H1 (cell line): Measurements from ENCODE around the gene CADM1. TPM values are rescaled to one million over a fixed set of nuclear protein-coding genes. Genes with fewer than 3 reads are reported as not detected.

Experiments used
- CTCF ChIA-PET: fragments of 300-600 bp; sonication (Branson Sonifier 250); formaldehyde crosslinking; loops from one replicate; lab custom pipeline; 2021; ENCODE audit not compliant: partially characterized antibody; lab: Charles Lee
- POLR2A ChIA-PET: fragments of 300-600 bp; sonication (Branson Sonifier 250); formaldehyde crosslinking; loops from one replicate; lab custom pipeline; 2021; ENCODE audit warnings: inconsistent platforms; ENCODE audit not compliant: partially characterized antibody; lab: Charles Lee
- DNase-seq, 2 experiments: peaks; one replicate each; pipeline versions ENCODE4 v3.0.0 to v3.0.0-alpha.2; 2010 to 2022; ENCODE audit warnings: low spot score in 2 of 2, low read depth in 1 of 2, mixed read lengths in 1 of 2
- FAIRE-seq: peaks from 2 replicates; lab custom pipeline; 2011; peaks lifted over from hg19 to GRCh38; lab: Jason Lieb, UNC
- H2AFZ ChIP-seq: 2 replicates; pipeline ENCODE4 v1.8.1; 2012; ENCODE audit warnings: low read length, inconsistent platforms
- H2AK5ac ChIP-seq: 2 replicates; pipeline ENCODE4 v1.6.1; 2013; ENCODE audit warnings: low read depth, low read length
- H2BK120ac ChIP-seq: replicated peaks from 2 replicates; pipeline ENCODE3; 2013; ENCODE audit warnings: low read depth, low read length, inconsistent platforms
- H2BK12ac ChIP-seq: 2 replicates; pipeline ENCODE4 v1.6.1; 2013; ENCODE audit warnings: low read depth, low read length
- H2BK15ac ChIP-seq: 2 replicates; pipeline ENCODE4 v1.6.1; 2013; ENCODE audit warnings: low read length
- H2BK20ac ChIP-seq: 2 replicates; pipeline ENCODE4 v1.6.1; 2013; ENCODE audit warnings: low read length
- H2BK5ac ChIP-seq: 2 replicates; pipeline ENCODE4 v1.6.1; 2013; ENCODE audit warnings: low read depth, low read length
- H3K14ac ChIP-seq: 2 replicates; pipeline ENCODE4 v1.6.1; 2013; ENCODE audit warnings: inconsistent platforms; ENCODE audit not compliant: insufficient read length
- H3K18ac ChIP-seq: 2 replicates; pipeline ENCODE4 v1.6.1; 2013; ENCODE audit warnings: low read length; ENCODE audit errors: extremely low read depth
- H3K23ac ChIP-seq: 2 replicates; pipeline ENCODE4 v1.6.1; 2013; ENCODE audit warnings: inconsistent platforms; ENCODE audit not compliant: insufficient read length
- H3K23me2 ChIP-seq: 2 replicates; pipeline ENCODE4 v1.6.1; 2013; ENCODE audit warnings: low read depth, low read length
- H3K27ac ChIP-seq: 2 replicates; pipeline ENCODE4 v1.6.1; 2011; ENCODE audit warnings: low read depth, low read length, inconsistent platforms
- H3K27me3 ChIP-seq, 4 experiments: replicated peaks in 1 of 4; 1 replicate in 1 of 4; 2 replicates in 3 of 4; pipeline versions ENCODE4 v1.6.1 to v1.8.1; 2011 to 2013; ENCODE audit warnings: low read length in 3 of 4, mild to moderate bottlenecking in 3 of 4, inconsistent platforms in 2 of 4, mixed read lengths in 2 of 4, moderate library complexity in 1 of 4; ENCODE audit not compliant: control insufficient read depth in 3 of 4, insufficient read depth in 3 of 4; ENCODE audit errors: extremely low read depth in 1 of 4
- H3K36me3 ChIP-seq, 4 experiments: 2 replicates each; pipeline versions ENCODE4 v1.6.1 to v1.8.1; 2011 to 2013; ENCODE audit warnings: mild to moderate bottlenecking in 4 of 4, low read length in 3 of 4, moderate library complexity in 2 of 4, control low read depth in 1 of 4, inconsistent platforms in 1 of 4; ENCODE audit not compliant: insufficient read depth in 4 of 4, control insufficient read depth in 2 of 4
- H3K4ac ChIP-seq: replicated peaks from 2 replicates; pipeline ENCODE3; 2013; ENCODE audit warnings: low read length, low read depth, mixed read lengths, inconsistent platforms; ENCODE audit not compliant: insufficient read length
- H3K4me1 ChIP-seq, 4 experiments: replicated peaks in 1 of 4; 1 replicate in 1 of 4; 2 replicates in 3 of 4; pipeline versions ENCODE4 v1.6.1 to v1.8.1; 2011 to 2013; ENCODE audit warnings: low read length in 3 of 4, inconsistent platforms in 2 of 4, mixed read lengths in 1 of 4; ENCODE audit not compliant: insufficient read depth in 4 of 4, control insufficient read depth in 3 of 4
- H3K4me2 ChIP-seq, 2 experiments: 2 replicates each; pipeline versions ENCODE4 v1.6.1 to v1.8.1; 2011 to 2013; ENCODE audit warnings: low read depth in 2 of 2, low read length in 2 of 2, control low read depth in 1 of 2, inconsistent platforms in 1 of 2, mild to moderate bottlenecking in 1 of 2; ENCODE audit not compliant: insufficient read depth in 1 of 2
- H3K4me3 ChIP-seq, 4 experiments: fragments of 200-600, 300-600 bp in 1 of 4; sonication (generic), shearing (Covaris generic), sonication (Bioruptor Twin) in 1 of 4; 2 replicates each; pipeline versions ENCODE4 v1.5.1 to v1.8.1; 2011 to 2016; ENCODE audit warnings: low read length in 4 of 4, low read depth in 3 of 4, control low read depth in 2 of 4, inconsistent platforms in 2 of 4, mild to moderate bottlenecking in 2 of 4, mixed read lengths in 1 of 4, moderate library complexity in 1 of 4; ENCODE audit not compliant: insufficient read depth in 2 of 4; ENCODE audit errors: extremely low read depth in 1 of 4
- H3K56ac ChIP-seq: replicated peaks from 2 replicates; pipeline ENCODE3; 2013; ENCODE audit warnings: low read depth, mild to moderate bottlenecking, mixed read lengths, low read length, inconsistent platforms; ENCODE audit not compliant: insufficient read length
- H3K79me1 ChIP-seq: 2 replicates; pipeline ENCODE4 v1.6.1; 2013; ENCODE audit warnings: low read depth, low read length, control low read depth
- H3K79me2 ChIP-seq, 2 experiments: 2 replicates each; pipeline versions ENCODE4 v1.6.1 to v1.8.1; 2012 to 2013; ENCODE audit warnings: low read length in 2 of 2, mild to moderate bottlenecking in 2 of 2, inconsistent platforms in 1 of 2; ENCODE audit not compliant: insufficient read depth in 2 of 2, control insufficient read depth in 1 of 2
- H3K9ac ChIP-seq, 4 experiments: replicated peaks in 1 of 4; 1 replicate in 1 of 4; 2 replicates in 3 of 4; pipeline versions ENCODE4 v1.6.1 to v1.8.1; 2011 to 2013; ENCODE audit warnings: low read depth in 3 of 4, low read length in 3 of 4, control low read depth in 2 of 4, mild to moderate bottlenecking in 2 of 4, moderate library complexity in 2 of 4, inconsistent platforms in 1 of 4; ENCODE audit errors: extremely low read depth in 1 of 4
- H3K9me3 ChIP-seq, 2 experiments: 2 replicates each; pipeline versions ENCODE4 v1.6.1 to v1.8.1; 2012 to 2013; ENCODE audit warnings: mild to moderate bottlenecking in 2 of 2, moderate library complexity in 2 of 2, control low read depth in 1 of 2, inconsistent platforms in 1 of 2, low read depth in 1 of 2, low read length in 1 of 2, mixed read lengths in 1 of 2; ENCODE audit not compliant: insufficient read depth in 2 of 2
- H4K20me1 ChIP-seq, 2 experiments: replicated peaks in 1 of 2; 2 replicates each; pipeline versions ENCODE3 to v1.8.1; 2011 to 2013; ENCODE audit warnings: inconsistent platforms in 2 of 2, low read length in 2 of 2, mild to moderate bottlenecking in 1 of 2; ENCODE audit not compliant: insufficient read depth in 2 of 2, control insufficient read depth in 1 of 2
- H4K5ac ChIP-seq: 2 replicates; pipeline ENCODE4 v1.6.1; 2013; ENCODE audit warnings: low read length, low read depth, mixed read lengths, inconsistent platforms; ENCODE audit not compliant: insufficient read length
- H4K8ac ChIP-seq: 2 replicates; pipeline ENCODE4 v1.8.0; 2013; ENCODE audit warnings: mild to moderate bottlenecking, moderate library complexity, low read length, inconsistent platforms; ENCODE audit not compliant: insufficient read depth; ENCODE audit errors: extremely low read depth
- H4K91ac ChIP-seq: replicated peaks from 2 replicates; pipeline ENCODE3; 2013; ENCODE audit warnings: low read length, mixed read lengths, inconsistent platforms; ENCODE audit not compliant: insufficient read length
- KDM1A ChIP-seq: fragments of 200-600, 300-600 bp; sonication (generic); IDR thresholded peaks from 2 replicates; pipeline ENCODE4 v1.7.1; 2016; ENCODE audit warnings: mild to moderate bottlenecking, low read length, borderline replicate concordance
- POLR2A ChIP-seq, 2 experiments: IDR thresholded peaks; 1 replicate in 1 of 2; 2 replicates in 1 of 2; pipeline ENCODE4 v1.6.1; 2011; ENCODE audit warnings: low read depth in 2 of 2, low read length in 2 of 2, mild to moderate bottlenecking in 2 of 2; ENCODE audit errors: control extremely low read depth in 1 of 2
- TEAD4 ChIP-seq: IDR thresholded peaks from 2 replicates; pipeline ENCODE4 v1.6.1; 2012; ENCODE audit warnings: low read depth, low read length, inconsistent platforms, mixed read lengths
- WGBS, 2 experiments: shearing (Covaris generic) in 1 of 2; methylation state at CpG; one replicate each; pipeline versions ENCODE4 v1.1.6 to v1.1.7; 2013 to 2015; ENCODE audit warnings: low lambda C conversion rate in 2 of 2, mixed read lengths in 2 of 2, inconsistent platforms in 1 of 2, low coverage in 1 of 2, missing lambda C conversion rate in 1 of 2; ENCODE audit not compliant: insufficient replicate concordance in 2 of 2, insufficient coverage in 1 of 2, insufficient read length in 1 of 2; ENCODE audit errors: extremely low coverage in 1 of 2, missing lambda C conversion rate in 1 of 2; 5-methylcytosine and 5-hydroxymethylcytosine counted together
- polyA plus RNA-seq, 7 experiments: library from polyadenylated mRNA; depleted of rRNA in 3 of 7; stranded (reverse) in 5 of 7; unstranded in 2 of 7; fragments of >200 nt in 5 of 7; fragments of 200-250 nt in 2 of 7; gene quantifications; 1 replicate in 5 of 7; 2 replicates in 1 of 7; 4 replicates in 1 of 7; pipeline versions ENCODE4 v1.2.1 to v1.2.3, GENCODE V29; 2011 to 2013; ENCODE audit warnings: missing spikeins in 2 of 7, mixed read lengths in 2 of 7
- total RNA-seq: library from RNA; stranded (reverse); fragmentation: NEBNext Ultra II Directional; extraction: Animal tissue kit (Norgen Biotek cat#: 25700); gene quantifications from 2 replicates; pipeline ENCODE4 v1.2.1, GENCODE V29; 2021

The CADM1 gene
- total and polyA plus RNA-seq, 2 of the 8 experiments (the other 6 are each of a cell fraction or from before 2014, with no cell fraction given) = 8.3 to 25.3 TPM

GRCh38 chr11:115477410-115477809, 26.8 kb downstream of the CADM1 start:
- H2BK5ac ChIP-seq = no peak overlapping the region
- no peak overlapping the region for H4K8ac ChIP-seq
- no peak overlapping the region for H3K4ac ChIP-seq
- no peak overlapping the region for H4K91ac ChIP-seq
- H3K79me1 ChIP-seq = no peaks in the 10 kb centered on the region
- TF ChIP-seq TEAD4 = no peak
- no peak for TF ChIP-seq KDM1A
- no peak for TF ChIP-seq POLR2A (IDR thresholded peaks at IDR 0.05; ENCODE audit: control extremely low read depth in 1 of 2, low read depth in 2 of 2, low read length in 2 of 2)
- peaks cover 0 to 7% (median 4%) of the 10 kb centered on the region in 4 experiments; a peak in 3 of 7 replicates for H3K27me3 ChIP-seq
- ChIA-PET CTCF (interaction anchor here (0.7 kb wide), 1 partner anchor 261 kb away, joined by 3 read pairs; no protein-coding TSS in a partner anchor), POLR2A (no interaction called here)
- no peak overlapping the region for H3K4me3 ChIP-seq
- H2AK5ac ChIP-seq = no peak overlapping the region
- DNase-seq (no peak), FAIRE-seq (no peak)
- H4K5ac ChIP-seq = no peak overlapping the region
- H3K14ac ChIP-seq = no peak overlapping the region
- peaks cover 0 to 3% (median 0%) of the 10 kb centered on the region in 4 experiments; a peak in 2 of 7 replicates for H3K4me1 ChIP-seq
- H3K79me2 ChIP-seq = no peaks in the 10 kb centered on the region
- peaks cover 0 to 7% of the 10 kb centered on the region in 2 experiments for H4K20me1 ChIP-seq
- H3K36me3 ChIP-seq = no peaks in the 10 kb centered on the region
- no peak overlapping the region for H3K56ac ChIP-seq
- no peaks in the 10 kb centered on the region; the same call in 1 of the 2 replicates for H3K23me2 ChIP-seq
- H2BK20ac ChIP-seq = no peak overlapping the region
- H3K18ac ChIP-seq = no peak overlapping the region
- H3K23ac ChIP-seq = no peak overlapping the region
- no peak overlapping the region for H2AFZ ChIP-seq
- no peaks in the 10 kb centered on the region for H3K9me3 ChIP-seq
- H3K27ac ChIP-seq = no peak overlapping the region
- 100% methylated on average over 1 of the region's 1 CpG; no CpG with 5 or more reads in 1 of the 2 experiments for WGBS, 2 experiments
- no peak overlapping the region for H3K9ac ChIP-seq
- no peak overlapping the region for H2BK15ac ChIP-seq
- H2BK12ac ChIP-seq = no peak overlapping the region
- H3K4me2 ChIP-seq = no peak overlapping the region
- no peak overlapping the region for H2BK120ac ChIP-seq
